Fibroblast of skin of scalp (primary cell): ENCODE results near the gene INPPL1.

Experiments
- DNase-seq: peaks from one replicate; pipeline ENCODE4 v3.0.0-alpha.2; 2013

Gene INPPL1

DNA sequence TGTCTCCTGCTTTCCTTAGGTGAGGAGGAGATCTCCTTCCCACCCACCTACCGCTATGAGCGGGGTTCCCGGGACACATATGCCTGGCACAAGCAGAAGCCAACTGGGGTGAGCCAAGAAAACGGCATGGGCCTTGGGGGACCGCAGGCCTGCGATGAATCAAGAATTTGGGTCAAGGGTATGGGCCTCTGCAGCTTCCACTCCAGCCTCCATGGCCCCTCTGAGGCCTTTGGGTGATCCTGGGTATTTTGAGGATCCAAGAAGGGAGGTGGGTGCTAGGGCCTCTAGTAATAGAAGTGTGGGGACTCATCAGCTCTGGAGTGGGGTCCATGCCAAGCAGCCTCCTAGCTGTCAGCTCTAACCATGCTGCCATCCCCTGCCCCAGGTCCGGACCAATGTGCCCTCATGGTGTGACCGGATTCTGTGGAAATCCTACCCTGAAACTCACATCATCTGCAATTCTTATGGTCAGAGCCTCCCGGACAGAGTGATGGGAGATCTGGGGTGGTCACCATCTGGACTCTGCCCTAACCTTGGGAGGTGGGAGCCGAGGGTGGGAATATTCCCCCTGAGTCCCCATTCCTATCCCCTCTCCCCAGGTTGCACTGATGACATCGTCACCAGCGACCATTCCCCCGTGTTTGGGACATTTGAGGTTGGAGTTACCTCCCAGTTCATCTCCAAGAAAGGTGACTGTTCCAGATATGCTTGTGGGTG lies 8.6 kb downstream of the INPPL1 start:
- DNase-seq, result no peak

DNA sequence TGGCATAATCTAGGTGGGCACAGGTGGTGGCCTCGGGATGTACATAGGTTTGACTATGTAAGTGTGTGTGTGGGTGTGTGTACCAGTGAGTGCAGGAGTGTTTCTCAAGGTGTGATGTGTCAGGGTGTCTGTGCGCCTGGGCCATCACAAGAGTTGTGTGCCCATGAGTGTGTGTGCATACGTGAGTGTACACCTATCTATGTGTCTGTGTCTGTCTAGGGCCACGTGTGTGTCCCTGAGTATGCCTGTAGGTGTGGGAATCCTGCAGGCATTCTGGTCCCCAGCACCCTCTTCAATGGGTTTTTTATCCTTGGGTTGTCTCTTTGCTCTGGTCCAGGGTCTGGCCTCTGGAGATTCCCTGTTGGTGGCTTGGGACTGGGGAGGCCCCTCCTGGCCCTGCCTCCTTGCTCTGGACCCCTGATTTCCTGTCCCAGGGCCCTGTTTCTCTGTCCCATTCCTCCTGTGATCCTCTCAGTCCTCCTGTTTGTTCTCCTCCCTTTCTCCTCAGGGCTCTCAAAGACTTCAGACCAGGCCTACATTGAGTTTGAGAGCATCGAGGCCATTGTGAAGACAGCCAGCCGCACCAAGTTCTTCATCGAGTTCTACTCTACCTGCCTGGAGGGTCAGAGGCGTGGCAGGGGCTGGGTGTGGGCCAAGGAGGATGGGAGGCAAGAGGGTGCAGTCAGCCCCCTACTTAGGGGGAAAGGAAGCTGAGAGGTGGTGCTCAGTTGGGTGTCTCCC lies 9.4 kb downstream of the INPPL1 start:
- DNase-seq, result no peak

DNA sequence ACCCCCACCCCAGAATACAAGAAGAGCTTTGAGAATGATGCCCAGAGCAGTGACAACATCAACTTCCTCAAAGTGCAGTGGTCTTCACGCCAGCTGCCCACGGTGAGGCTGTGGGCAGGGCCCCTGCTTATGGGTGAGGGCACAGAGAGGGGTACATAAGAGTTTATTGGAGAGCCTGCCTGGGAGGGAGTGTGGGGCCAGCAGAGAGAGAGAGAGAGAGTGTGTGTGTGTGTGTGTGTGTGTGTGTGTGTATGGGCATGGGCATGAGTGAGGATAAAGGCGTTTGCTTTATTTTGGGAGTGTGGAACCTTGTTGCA lies 9.9 kb downstream of the INPPL1 start:
- DNase-seq, result no peak

DNA sequence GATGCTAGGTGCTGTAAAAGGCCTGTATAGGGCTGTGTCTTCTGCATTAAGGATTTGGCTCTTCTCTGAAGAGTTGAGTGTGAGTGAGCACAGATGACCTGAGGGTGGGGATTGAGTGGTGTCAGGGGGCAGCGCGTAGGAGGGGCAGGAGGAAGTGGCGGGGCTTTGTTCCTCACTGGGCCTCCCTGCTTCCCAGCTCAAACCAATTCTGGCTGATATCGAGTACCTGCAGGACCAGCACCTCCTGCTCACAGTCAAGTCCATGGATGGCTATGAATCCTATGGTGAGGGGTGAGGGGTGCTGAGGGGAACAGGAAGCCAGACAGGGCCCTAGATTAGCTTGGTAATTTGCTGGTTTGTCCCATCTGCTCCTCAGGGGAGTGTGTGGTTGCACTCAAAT lies 10.4 kb downstream of the INPPL1 start:
- DNase-seq, result no peak

DNA sequence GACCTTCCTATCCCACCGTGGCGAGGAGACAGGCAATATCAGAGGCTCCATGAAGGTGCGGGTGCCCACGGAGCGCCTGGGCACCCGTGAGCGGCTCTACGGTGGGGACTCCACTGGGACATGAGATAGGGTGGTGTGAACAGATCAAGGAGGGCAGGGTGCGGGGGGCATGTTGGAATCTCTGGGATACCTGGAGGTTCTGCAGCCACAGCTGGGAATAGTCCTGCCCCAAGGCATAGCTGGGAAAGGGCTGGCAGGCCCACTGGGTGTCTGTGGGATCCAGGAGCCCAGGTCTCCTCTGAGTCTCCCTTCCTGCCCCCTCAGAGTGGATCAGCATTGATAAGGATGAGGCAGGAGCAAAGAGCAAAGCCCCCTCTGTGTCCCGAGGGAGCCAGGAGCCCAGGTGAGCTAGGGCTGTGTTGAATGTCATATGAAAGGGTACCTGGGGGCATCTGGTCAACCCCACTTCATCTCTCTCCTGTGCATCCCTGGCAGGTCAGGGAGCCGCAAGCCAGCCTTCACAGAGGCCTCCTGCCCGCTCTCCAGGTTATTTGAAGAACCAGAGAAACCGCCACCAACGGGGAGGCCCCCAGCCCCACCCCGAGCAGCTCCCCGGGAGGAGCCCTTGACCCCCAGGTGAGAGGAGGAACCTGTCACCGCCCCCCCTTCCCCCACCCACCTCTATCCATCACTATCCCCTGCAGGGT lies 10.9 kb downstream of the INPPL1 start:
- DNase-seq, result no peak

DNA sequence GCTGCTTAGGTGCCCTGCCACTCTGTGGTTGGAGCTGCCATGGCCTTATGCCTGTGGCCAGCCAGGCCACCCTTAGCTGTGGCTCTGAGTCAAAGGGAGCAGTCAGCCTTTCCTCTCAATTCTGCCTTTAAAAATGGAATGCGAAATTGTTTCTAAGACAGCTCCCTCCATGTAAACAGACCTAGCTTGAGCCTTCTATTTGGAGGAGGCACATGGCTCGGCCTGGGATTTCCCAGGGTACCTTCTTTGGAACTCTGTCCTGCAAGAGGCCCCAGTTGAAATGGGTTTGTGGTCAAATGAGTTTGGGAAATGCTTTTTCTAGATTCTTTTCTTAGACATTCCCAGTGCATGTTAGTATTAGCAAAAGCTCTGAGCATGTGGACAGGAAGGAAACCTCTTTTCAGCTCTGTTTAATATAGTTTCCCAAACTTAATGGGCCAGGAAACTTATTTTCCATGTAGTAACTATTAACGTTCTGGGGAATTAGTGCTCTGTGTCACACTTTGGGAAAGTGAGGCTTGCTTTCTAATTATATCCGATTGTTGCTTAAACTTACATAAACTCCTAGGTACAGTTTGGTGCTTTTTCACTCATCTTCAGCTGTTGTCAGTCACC lies 11.6 kb downstream of the INPPL1 start:
- DNase-seq, result no peak

DNA sequence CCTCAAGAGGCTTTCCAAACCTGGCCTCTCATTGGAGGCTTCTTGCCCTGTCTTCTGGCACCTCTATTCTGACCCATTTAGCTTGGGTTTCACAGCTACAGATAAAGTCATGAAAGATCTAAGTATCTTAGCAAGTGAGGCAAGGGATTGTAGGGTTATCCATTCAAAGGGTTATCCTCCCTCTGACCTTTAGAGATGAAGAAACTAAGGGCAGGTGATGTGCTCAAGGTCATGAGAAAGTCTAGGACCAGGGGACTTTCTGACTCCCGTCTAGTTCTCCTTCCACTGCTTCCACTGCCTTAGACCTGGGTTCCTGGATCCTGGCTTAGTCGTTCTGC lies 12.2 kb downstream of the INPPL1 start:
- no peak for DNase-seq

DNA sequence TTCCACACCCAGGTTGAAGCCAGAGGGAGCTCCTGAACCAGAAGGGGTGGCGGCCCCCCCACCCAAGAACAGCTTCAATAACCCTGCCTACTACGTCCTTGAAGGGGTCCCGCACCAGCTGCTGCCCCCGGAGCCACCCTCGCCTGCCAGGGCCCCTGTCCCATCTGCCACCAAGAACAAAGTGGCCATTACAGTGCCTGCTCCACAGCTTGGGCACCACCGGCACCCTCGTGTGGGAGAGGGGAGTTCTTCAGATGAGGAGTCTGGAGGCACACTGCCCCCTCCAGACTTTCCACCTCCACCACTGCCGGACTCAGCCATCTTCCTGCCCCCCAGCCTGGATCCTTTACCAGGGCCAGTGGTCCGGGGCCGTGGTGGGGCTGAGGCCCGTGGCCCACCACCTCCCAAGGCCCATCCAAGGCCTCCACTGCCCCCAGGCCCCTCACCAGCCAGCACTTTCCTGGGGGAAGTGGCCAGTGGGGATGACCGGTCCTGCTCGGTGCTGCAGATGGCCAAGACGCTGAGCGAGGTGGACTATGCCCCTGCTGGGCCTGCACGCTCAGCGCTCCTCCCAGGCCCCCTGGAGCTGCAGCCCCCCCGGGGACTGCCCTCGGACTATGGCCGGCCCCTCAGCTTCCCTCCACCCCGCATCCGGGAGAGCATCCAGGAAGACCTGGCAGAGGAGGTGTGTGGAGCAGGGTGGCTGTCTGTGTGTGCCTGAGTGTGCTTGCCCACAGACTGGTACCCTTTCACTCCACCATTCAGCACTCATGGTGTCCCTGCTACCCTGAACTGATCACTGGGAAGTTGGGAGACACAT lies 12.8 kb downstream of the INPPL1 start:
- DNase-seq, result no peak

DNA sequence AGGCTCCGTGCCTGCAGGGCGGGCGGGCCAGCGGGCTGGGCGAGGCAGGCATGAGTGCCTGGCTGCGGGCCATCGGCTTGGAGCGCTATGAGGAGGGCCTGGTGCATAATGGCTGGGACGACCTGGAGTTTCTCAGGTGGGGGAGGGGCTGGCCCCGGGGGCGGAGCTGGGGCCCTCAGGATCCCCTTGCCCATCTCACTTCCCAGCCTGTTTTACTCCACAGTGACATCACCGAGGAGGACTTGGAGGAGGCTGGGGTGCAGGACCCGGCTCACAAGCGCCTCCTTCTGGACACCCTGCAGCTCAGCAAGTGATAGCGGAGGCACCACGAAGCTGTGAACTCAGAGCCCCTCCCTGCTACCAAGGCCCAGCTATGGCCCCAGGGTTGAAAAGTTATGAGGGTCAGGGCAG lies 13.5 kb downstream of the INPPL1 start:
- peak; percentile 68 for DNase-seq

DNA sequence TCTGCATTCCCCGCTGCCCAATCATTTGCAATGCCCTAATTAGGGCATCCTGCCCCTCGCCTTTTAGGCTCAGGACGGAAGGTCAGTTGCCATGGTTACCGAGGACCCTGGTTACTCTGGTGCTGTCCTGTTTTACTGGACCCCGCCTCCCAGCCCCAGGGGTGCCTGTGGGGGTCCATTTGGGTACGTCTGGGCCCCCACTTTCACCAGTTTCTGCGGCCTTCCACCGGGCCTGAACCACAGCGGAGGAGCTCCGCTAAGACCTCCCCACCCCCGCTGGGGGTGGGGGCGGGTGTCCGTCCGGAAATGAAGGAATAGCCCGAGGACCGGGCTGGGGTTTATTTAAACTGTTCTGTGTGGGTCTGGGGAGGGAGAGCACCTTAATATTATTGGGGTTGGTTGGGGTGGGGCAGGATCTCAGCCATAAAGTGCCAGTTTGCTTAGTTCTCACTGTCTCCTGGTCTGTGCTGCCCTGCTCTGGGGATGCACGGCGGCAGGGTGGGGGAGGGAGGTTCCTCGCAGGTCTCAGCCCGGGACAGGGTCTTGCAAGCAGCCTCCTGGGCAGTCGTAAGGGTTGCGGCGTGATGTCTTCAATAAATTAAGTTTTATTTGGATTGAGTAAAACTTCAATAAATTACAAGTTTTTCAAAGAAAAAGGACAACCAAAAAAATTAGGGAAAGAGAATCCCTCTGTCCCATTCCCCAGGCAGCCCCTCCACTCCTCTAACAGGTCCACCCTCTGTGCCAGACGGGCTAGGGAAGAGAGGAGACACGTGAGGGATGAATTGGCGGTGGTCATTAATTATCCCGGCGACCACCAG lies 14.1 kb downstream of the INPPL1 start:
- no peak for DNase-seq

DNA sequence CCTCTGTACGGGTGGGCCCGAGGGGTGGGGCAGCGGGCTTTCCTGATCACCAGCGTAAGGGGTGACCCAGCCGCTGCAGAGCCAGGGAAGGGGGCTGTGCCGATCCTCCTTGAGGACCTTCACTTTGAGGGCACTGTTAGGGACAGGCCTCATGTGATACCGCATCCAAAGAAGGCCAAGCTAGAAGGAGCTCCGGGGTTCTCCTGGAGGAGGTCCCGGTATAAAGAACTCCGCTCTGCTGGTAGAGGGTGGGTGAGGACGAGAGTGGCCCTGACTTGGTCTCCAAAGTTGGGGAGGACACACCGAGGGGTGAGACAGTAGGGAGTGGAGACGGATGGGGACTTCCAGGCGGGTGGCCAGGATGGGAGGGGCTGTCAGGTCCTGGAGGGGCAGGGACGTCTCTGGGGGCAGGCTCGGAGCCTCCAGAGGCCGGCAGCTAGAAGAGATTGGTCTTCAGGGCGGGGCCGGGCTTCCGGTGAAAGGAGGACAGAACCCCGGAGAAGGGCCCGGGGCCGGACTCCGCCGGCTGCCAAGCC lies 14.8 kb downstream of the INPPL1 start:
- DNase-seq, result peak; percentile 65

DNA sequence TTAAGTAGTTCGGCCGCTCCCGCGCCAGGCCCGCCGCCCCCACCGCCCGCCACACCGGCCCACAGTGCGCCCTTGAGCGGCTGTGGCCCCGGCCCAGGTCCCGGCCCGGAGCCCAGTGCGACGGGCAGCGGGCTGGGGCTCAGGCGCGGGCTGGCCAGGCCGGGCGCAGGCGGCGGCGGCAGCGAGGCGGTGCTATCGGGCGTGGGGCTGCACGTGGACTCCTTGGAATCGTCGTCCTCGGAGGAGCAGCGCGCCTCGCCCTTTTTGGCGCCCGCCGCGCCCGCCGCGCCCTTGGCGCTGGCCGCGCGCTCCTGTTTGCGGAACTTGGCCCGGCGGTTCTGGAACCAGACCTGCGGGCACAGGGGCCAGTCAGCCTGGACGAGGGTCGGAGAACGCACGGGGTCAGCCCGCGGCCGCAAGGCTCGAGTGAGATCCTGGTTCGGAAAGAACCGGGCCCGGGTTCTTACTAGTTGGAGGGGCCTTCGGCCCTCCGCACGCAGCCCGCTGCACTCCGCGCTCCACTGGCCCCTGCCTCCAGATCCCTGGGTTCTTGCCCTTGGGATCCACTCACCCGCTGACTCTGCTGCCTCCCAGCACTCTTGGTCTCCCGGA lies 15.4 kb downstream of the INPPL1 start:
- peak; percentile 30 for DNase-seq

DNA sequence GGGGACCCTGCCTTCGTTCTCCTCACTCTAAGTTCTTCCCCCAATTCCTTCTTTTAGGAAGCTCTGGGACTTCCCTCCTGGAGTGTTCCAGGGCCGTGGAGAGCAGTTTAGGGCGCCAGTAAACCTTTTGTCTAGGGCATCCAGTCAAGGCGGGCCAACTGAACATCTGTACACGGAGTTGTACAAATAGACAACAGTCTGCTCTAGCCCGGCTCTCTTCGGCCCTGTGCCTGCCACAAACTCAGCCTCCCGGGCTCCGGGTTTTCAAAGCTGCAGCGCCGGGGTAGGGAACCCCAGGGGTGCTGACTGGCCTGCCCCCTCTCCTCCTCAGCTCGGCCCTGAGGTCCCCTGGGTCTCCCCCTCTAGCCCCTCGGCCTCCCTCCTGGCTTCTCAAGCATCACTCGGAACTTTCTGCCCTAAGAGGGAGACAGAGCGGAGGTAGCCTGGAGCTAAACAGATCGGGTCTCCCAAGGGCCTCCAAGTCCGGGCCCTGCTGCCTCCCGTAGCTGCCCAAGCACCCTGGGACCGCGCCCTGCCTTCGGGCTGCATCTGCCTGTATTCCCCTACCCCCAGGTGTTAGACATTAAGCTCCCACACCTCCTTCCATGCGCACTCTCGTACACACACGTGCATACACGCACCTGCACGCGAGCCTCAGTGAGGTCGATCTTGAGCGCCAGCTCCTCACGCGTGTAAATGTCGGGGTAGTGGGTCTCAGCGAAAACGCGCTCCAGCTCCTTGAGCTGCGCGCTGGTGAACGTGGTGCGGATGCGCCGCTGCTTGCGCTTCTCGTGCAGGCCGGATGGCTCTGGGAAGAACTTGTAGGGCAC lies 16.1 kb downstream of the INPPL1 start:
- no peak for DNase-seq

DNA sequence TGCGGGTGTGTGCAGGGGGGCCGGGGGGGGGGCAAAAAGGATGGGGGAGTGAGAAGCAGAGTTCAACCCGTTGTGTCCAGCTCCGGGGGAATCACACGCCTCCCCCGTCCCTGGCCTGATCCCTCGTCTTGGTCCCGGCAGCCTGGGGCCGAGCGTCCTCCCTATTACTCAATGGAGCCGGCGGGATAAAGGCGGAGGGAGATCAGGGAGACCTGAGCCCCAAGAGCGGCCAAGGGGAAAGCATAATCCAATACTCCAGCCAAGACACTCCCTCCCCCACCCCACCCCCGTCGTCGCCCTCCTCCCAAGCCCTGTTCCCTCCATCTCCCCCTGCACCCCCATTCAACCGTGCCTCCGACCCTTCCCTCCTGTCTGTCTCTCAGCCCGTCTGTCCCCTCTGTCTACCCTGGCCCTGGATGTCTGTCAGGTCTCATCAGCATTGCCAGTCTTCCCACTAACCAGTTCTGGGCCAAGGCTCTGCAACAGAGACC lies 16.8 kb downstream of the INPPL1 start:
- DNase-seq, result no peak

DNA sequence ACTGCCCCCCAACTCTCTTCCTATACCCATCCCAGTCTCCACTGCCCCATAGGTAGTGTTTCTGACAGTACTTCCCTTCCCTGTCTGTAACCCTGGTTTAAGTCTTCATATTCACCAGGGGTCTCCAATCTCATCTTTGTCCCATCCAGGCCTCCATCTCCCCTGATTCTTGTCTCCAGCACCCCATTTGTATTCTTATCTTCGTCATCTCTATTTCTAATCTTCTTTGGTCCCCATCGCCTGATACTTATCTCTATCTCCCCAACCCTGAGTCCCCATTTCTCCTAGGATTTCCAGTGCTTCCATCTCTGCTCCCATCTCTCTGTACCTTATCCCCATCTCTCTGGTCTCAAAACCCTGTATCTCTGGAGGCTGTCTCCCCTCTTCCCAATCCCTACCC lies 17.6 kb downstream of the INPPL1 start:
- no peak for DNase-seq

DNA sequence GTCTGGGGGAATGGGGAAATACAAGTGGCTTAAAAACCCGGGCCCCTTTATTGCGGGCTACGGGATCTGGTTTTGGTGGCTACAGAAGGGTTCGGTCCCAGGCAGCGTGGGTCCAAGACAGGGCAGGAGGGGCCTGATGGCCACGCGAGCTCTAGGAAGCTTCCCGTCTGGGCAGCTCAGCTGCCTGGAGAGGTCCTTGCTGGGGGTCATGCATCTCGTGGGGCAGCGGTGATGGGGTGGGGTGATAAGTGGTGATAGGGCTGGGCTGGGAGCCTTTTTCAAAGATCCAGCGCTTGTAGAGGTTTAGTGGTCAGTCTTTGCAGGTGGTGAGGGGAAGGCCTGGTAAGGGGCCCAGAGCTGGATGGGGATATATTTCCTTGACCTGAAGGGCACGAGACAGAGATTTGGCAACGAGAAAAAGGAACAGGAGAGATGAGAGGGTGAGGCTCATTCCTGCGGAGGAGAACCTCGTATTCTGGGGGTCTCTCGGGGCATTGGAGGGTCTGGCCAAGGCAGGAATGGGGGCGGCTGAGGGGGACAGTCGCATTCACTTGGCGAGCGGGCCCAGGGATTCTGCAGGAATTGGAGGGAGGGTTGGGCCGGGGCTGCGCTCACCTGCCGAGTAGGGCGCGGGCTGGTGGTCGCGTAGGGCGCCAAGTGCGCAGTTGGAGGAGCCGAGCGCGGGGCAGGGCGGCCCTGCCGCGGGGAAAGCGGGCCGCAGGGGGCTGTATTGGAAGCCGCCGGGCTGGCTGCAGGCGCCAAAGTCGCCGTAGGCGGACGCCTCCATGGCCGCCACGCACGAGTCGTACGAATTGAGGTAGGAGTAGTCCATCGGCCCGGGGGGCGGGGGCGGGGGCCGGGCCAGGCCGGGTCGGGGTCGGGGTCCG lies 18.8 kb downstream of the INPPL1 start:
- DNase-seq, result no peak

DNA sequence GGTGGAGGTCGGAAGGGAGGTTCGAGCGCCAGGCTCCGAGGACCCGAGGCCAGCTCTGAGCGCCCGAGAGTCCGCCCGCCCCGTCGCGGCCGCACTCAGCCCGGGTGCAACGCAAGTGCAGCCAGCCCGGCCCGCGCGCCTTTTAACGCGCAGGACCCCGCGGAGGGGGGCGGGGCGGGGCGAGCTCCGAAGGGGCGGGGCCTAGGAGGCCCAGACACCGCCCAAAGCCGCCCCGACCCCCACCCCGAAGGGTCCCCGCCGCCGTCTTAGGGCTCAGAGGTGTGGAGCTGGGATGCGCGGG lies 19.4 kb downstream of the INPPL1 start, which contains the start of gene PHOX2A:
Gene PHOX2A (minus strand): TSS at position 117 of the 301 bp plus-strand sequence. CDS start 172 bp downstream, outside the sequence.
- DNase-seq, result no peak

DNA sequence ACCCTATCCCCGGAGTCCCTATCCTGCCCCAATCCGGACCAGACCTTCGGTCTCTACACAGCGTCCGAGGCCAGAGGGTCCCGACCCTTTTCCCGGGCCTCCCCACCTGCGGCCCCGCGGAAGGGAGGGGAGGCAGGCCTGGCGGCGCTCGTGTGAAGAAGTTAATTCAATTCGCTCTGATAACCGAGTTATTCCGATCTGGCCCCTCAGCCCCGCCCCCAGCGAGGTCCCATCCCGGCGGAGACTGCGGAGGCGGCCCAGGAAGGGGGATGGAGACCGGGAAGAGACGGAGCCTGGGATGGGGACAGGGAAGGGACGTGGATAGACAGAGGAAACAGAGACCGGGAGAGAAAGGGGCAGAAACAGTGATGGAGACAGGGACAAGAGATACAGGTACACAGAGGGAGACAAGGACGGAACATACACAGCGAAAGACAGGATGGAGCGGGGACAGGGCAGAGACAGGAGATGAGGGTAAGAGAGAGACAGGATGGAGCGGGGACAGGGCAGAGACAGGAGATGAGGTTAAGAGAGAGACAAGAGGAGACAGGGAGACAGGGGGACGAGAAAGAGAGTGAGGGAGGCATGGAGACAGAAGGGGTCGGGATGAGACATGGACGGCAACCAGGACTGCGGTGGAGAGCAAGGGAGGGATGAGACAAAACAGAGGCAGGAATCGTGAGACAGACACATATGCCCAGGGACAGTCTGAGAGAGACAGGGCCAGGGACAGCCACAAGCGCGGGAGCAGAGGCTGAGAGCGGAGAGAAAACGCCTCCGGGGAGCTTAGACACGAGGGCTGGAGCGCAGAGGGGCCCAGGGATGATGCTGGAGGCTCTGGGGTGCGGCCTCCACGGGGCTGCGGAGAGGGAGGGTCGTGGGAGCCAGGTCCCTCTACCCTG lies 20.0 kb downstream of the INPPL1 start:
- no peak for DNase-seq
